NCI-H128 (cell line): ENCODE measurements around the gene PTH2.
"Not testable (repeated sequence)": the region's sequence is repeated elsewhere in the genome, so short reads cannot be mapped to it uniquely, and the experiment has no call there.

ENCODE experiments used
- DNase-seq: peaks from one replicate; lab custom pipeline; 2025; ENCODE audit not compliant: unreplicated experiment; lab: John Stamatoyannopoulos, UW

Gene PTH2

GRCh38 chr19:49448432-49448786 is 25.2 kb upstream of the PTH2 start:
- no peak for DNase-seq

- DNase-seq, result no peak
Measured at GRCh38 chr19:49447485-49448431, 24.5 kb upstream of the PTH2 start.

DNA sequence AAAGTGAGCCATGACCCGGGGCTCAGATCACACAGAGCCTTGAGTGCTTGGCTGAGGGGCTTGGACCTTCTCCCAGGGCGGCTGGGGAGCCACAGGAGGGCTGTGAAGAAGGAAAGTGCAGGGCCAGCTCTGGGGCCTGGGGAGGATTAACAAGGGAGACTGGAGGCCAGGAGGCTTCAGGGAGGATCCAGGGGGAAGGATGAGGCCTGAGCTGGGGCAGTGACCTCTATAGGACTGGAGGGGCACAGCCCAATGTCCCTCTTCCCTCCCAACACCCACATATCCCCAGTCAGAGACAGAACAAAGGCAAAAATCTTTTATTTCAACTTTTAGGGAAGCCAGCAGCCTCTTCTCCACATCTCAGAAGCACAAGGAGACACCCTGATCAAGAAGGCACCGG is 22.8 kb upstream of the PTH2 start:
- DNase-seq, result no peak

GRCh38 chr19:49444100-49444700 is 21.0 kb upstream of the PTH2 start:
- DNase-seq, result not testable (repeated sequence)

DNA sequence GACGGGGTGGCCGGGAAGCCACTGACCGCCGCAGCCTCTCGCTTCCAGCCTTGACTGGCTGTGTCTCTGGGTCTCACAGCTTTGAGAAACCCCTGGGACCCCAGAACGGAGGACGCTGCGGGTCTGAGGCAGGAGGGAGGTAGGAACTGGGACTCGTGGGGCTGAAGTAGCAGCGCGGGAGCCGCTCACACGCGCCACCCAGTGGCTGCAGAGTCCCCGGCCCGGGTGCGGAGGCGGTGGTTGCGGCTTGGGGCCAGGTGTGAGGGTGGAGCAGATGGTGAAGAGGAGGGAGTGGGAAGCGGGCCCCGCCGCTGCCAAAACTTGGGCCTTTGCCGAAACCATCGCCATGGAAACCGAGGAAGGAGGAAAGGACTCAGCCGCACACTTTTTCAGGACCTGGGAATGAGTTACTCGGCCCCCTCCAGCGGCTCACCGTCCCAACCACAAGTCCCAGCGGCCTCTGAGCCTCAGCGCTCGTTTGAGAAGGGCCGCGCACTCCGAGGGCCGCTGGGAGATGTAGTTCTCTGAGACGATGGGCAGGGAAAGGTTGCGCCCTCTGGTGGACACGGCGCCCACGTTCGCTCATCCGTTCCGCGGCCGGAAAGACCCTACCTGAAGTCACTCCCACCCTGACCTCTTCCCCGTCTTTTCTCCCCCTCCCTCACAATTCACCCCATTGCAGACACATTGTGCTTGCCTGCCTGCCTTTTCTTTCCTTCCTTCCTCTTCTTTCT is 20.3 kb upstream of the PTH2 start:
- peak; percentile 93 for DNase-seq

- peak; percentile 54 for DNase-seq
Measured at GRCh38 chr19:49442771-49443365, 19.6 kb upstream of the PTH2 start.

- DNase-seq, result no peak
Measured at GRCh38 chr19:49442354-49442753, 19.1 kb upstream of the PTH2 start.

GRCh38 chr19:49441960-49442350 is 18.7 kb upstream of the PTH2 start:
- no peak for DNase-seq

DNA sequence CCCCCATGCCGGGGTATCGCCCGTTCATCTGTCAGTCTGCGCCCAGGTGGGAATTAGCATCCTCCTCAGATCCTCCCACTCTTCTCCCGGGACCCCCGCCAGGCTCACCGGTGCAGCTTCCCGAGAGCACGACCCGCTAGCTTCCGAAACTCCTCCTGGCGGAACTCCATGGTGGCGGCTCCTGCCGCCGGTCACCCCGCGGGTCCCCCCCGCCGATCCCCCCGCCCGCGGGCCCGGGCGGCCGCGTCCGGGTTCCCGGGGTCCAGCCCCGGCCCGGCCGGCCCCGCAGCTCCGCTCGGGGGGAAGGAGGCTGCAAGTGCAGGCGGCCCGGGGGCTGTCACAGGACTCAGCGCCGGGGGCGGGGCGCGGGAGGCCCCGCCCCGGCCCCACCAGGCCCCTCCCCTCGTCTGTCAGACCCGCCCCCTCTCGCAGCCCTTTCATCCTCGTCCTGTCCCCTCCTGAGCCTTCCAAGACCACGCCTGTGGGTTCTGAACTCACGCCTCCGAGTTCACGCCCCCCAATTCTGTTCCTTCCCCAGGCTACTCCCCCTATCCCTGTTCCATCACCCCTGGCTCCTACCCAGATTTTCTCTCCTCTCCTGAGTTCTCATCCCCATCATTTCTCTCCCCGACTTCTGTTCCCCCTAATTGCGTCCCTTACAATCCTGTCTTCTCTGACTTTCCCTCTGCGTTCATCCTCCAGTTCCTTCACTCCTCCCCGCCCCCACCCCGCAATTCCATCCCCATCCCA is 18.1 kb upstream of the PTH2 start, which contains the start of gene SLC17A7:
SLC17A7 (minus strand) TSS at position 318 of the 750 bp plus-strand sequence; CDS start at position 170, 148 bp downstream.
- peak; percentile 11 for DNase-seq

DNA sequence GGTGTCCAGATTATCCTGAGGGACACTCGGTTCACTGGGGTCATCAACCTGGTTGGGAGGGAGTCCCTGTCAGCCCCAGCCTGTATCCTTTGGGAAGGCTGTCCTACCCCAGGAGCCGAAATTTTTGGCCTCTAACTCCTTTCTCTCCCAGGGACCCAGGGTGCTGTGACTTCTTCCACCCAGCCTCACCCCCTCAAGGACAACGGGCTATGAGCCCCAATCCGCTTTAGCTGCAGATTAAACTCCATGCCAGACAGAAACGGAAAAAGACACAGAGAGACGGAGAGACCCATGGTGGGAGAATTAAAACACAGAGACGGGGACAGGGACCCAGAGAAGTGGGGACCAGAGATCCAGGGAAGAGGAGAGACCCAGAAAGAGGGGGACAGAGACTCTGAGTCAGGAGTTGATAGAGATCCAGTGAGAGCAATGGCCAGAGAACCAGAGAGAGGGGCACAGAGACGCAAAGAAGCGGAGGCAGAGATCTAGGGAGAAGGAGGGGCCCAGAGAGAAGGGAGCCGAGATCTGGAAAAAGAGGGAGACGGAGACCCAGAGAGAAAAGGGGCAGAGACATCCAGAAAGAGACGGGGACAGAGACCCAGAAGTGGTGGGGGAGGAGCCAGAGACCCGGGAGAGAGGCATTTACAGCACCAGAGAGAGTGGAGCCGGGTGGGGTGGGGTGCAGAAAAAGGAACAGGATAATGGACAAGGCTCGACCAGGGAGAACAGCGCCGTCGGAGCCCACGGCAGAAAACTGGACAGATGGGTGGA is 17.4 kb upstream of the PTH2 start:
- no peak for DNase-seq

GRCh38 chr19:49439836-49440235 is 16.6 kb upstream of the PTH2 start:
- DNase-seq, result no peak

DNA sequence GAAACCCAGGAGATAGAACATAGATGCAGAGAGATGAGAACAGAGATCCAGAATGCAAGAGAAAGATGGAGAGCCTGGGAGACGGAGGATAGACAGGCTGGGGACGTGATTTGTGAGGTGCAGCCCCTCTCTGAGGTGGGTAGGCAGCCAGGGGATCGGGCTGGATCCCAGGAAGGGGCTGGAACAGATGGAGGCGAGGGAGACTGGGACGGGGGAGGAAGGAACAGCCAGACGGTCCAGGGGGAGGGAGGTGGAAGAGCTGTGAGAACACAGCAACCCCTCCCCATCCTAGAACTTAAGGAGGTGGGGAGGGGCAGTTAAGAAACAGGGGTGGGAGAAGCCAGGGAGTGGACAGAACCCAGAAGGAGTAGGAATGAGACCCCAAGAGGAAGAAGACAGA is 15.0 kb upstream of the PTH2 start:
- DNase-seq, result no peak

- no peak for DNase-seq
Measured at GRCh38 chr19:49437231-49437630, 14.0 kb upstream of the PTH2 start.

DNA sequence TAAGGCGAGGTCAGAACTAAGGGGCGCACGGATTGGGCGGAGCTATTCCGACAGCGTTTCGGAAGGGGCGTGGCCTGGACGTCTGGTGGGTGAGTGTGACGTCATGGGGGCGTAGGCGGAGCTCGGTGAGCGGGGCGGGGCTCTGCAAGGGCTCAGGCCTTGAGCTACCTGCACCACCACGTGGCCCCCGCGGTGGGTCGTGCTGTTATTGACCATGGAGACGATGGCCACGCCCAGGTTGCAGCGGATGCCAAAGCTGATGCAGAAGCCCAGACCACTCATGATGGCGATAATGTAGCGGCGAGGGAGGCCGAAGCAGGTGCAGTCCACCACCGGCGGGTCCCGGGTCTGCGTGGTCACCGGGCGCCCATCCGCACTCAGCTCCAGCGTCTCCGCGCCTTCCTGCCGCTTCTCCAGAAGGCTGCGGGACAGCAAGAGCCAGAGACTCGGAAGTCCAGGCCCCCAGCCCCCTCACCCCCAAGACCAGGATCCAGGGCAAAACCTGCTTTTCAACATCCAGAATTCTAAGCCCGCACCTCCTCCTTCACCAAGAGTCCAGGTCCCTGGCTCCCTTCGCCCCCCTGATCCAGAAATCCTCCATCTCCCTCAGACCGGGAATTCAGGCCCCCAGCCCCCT is 13.3 kb upstream of the PTH2 start:
- DNase-seq, result no peak

GRCh38 chr19:49435670-49436069 is 12.4 kb upstream of the PTH2 start:
- DNase-seq, result no peak

DNA sequence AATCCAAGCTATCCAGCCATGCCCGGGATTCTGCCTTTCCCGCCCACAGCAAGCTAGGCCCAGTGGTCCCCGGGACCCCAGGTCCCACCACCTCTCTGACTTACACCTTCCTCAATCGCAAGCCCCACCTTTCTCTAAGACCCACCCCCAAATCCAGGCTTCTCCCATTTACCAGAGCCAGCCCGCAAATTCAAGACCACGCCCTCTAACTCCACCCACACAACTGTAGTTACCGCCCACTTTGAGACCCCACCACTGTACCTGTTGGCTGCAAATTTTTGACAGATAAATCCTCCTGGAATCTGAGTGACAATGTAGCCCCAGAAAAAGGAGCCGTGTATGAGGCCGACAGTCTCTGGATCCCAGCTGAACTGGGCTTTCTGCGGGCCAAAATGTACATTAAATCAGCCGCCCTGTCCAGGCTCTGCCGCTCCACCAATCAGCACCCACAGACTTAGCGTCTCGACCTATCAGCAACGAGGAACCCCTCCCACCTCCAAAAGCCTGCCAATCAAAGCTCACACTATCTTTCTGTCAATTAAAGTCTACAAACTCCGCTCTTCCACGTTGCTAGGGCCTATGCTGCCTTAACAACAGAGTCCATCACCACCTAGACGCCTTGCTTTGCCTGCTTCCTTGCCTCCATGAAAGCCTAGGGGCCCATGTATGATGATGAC is 11.8 kb upstream of the PTH2 start:
- DNase-seq, result no peak

DNA sequence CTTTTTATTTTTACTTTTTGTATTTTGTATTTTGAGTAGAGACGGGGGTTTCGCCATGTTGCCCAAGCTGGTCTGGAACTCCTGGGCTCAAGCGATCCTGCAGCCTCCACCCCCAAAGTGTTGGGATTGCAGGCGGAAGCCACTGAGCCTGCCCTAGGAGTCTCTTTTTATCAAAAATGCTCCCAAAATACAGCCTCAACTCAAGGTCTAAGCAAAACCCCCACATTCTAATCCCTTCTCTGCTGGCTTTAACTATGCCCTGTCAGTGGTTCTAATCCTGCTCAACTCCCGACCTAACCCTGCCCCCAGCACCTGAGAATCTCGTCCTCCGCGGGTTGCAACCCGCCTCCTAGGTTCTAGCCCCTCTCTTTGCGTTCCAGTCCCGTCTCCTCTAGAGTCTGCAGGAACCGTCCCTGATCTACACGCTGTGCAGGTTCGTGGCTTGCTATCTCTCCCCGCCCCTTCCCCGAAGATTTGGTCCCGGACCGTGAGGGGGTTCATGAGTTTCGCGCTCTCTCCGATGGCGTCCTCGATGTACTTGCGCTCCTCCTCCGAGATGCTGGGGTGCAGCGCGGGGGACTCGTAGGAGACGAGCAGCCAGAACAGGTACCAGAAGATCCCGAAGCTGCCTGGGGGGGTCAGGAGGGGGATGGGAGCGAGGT is 10.1 kb upstream of the PTH2 start:
- no peak for DNase-seq
